Natural killer cell (primary cell): Measurements from ENCODE around the gene ABAT. TPM values are rescaled to one million over a fixed set of nuclear protein-coding genes. Genes with fewer than 3 reads are reported as not detected.

Experiments
- ATAC-seq, 3 donors: fragments of 150-1000 bp in 2 of 3; fragments of 200-7000 bp in 1 of 3; cut with Tn5 transposase; 1 replicate in 1 of 3; 2 replicates in 2 of 3; pipeline ENCODE4 v1.10.0; 2021; ENCODE audit warnings: mild to moderate bottlenecking in 2 of 3, moderate library complexity in 2 of 3
- DNase-seq, 2 donors: peaks; one replicate each; pipeline versions ENCODE4 v3.0.0 to v3.0.0-alpha.2; 2013 to 2021; ENCODE audit warnings: mixed read lengths in 1 of 2
- H3K27ac ChIP-seq: one replicate; pipeline ENCODE4 v1.5.1; 2013; ENCODE audit warnings: mild to moderate bottlenecking, low read length
- H3K27me3 ChIP-seq: one replicate; pipeline ENCODE4 v1.6.1; 2013; ENCODE audit warnings: low read length; ENCODE audit not compliant: control insufficient read depth, insufficient read depth
- H3K36me3 ChIP-seq: one replicate; pipeline ENCODE4 v1.6.1; 2013; ENCODE audit warnings: low read length; ENCODE audit not compliant: control insufficient read depth, insufficient read depth
- H3K4me1 ChIP-seq: one replicate; pipeline ENCODE4 v1.6.1; 2013; ENCODE audit warnings: low read length; ENCODE audit not compliant: control insufficient read depth, insufficient read depth
- H3K4me3 ChIP-seq: one replicate; pipeline ENCODE4 v1.5.1; 2013; ENCODE audit warnings: low read length
- H3K9me3 ChIP-seq: one replicate; pipeline ENCODE4 v1.6.1; 2013; ENCODE audit warnings: low read length; ENCODE audit not compliant: control insufficient read depth, insufficient read depth
- H3K27ac Mint-ChIP-seq, 2 donors: one replicate each; pipeline ENCODE4 v1.8.0; 2022; ENCODE audit warnings: mild to moderate bottlenecking in 2 of 2, mixed read lengths in 2 of 2, moderate library complexity in 1 of 2
- H3K27me3 Mint-ChIP-seq, 2 donors: one replicate each; pipeline ENCODE4 v1.8.0; 2022; ENCODE audit warnings: low read depth in 2 of 2, mixed read lengths in 2 of 2
- H3K36me3 Mint-ChIP-seq: one replicate; pipeline ENCODE4 v1.8.0; 2022; ENCODE audit warnings: mixed read lengths
- H3K4me1 Mint-ChIP-seq, 2 donors: one replicate each; pipeline ENCODE4 v1.8.0; 2022; ENCODE audit warnings: mixed read lengths in 2 of 2
- H3K4me3 Mint-ChIP-seq: one replicate; pipeline ENCODE4 v1.8.0; 2022; ENCODE audit warnings: mild to moderate bottlenecking, moderate library complexity, mixed read lengths
- H3K9me3 Mint-ChIP-seq, 2 donors: one replicate each; pipeline ENCODE4 v1.8.0; 2022; ENCODE audit warnings: mixed read lengths in 2 of 2
- CTCF ChIP-seq: fragments of 200-600 bp; IDR thresholded peaks from one replicate; pipeline ENCODE4 v1.8.0; 2022; ENCODE audit warnings: antibody characterized with exemption
- WGBS: methylation state at CpG from one replicate; pipeline ENCODE4 v1.1.7; 2013; ENCODE audit warnings: missing lambda C conversion rate; ENCODE audit not compliant: insufficient coverage; 5-methylcytosine and 5-hydroxymethylcytosine counted together
- intact Hi-C: fragments of 100-400 bp; cut with micrococcal nuclease; formaldehyde crosslinking; loops from one replicate; pipeline ENCODE4 v1.14.2; 2022
- total RNA-seq, 4 donors: library from RNA; stranded (reverse); fragments of 120-200 nt in 1 of 4; gene quantifications; one replicate each; pipeline versions ENCODE4 v1.2.3 to v1.2.4, GENCODE V29; 2013 to 2022

The ABAT gene
- total RNA-seq, 3 donors from 2014 or later (not counting 1 experiment from before 2014, with no cell fraction given) = 11.0 to 13.4 (median 11.3) TPM

GRCh38 chr16:8753416-8754054, 79.1 kb downstream of the ABAT start:
- Mint-ChIP-seq H3K4me3 (no peak overlapping the region), H3K27me3 (no peaks in the 10 kb centered on the region), H3K4me1 (no peaks in the 10 kb centered on the region), H3K9me3 (no peaks in the 10 kb centered on the region), H3K27ac (no peak overlapping the region), H3K36me3 (no peaks in the 10 kb centered on the region)
- no peak overlapping the region for H3K4me3 ChIP-seq
- no peaks in the 10 kb centered on the region for H3K4me1 ChIP-seq
- 71% methylated on average over 9 of the region's 9 CpGs for WGBS
- ATAC-seq (no peak), DNase-seq (no peak)
- peaks cover 4% of the 10 kb centered on the region for H3K36me3 ChIP-seq
- intact Hi-C loops = no loop called here
- no peak overlapping the region for H3K27ac ChIP-seq
- no peaks in the 10 kb centered on the region for H3K9me3 ChIP-seq
- H3K27me3 ChIP-seq = no peaks in the 10 kb centered on the region
- no peak for TF ChIP-seq CTCF

GRCh38 chr16:8756755-8757154, 82.3 kb downstream of the ABAT start:
- Histone ChIP-seq H3K27ac (no peak overlapping the region), H3K4me1 (no peaks in the 10 kb centered on the region), H3K36me3 (peaks cover 7% of the 10 kb centered on the region), H3K9me3 (no peaks in the 10 kb centered on the region), H3K4me3 (no peak overlapping the region), H3K27me3 (no peaks in the 10 kb centered on the region)
- 87% methylated on average over 5 of the region's 5 CpGs for WGBS
- H3K27me3 Mint-ChIP-seq = no peaks in the 10 kb centered on the region
- H3K27ac Mint-ChIP-seq = no peak overlapping the region
- H3K4me1 Mint-ChIP-seq = no peaks in the 10 kb centered on the region
- H3K4me3 Mint-ChIP-seq = no peak overlapping the region
- DNase-seq = no peak
- no peak for TF ChIP-seq CTCF
- H3K9me3 Mint-ChIP-seq = no peaks in the 10 kb centered on the region
- intact Hi-C loops = no loop called here
- no peak for ATAC-seq
- no peaks in the 10 kb centered on the region for H3K36me3 Mint-ChIP-seq

- Mint-ChIP-seq H3K9me3 (no peaks in the 10 kb centered on the region), H3K4me3 (no peak overlapping the region), H3K36me3 (no peaks in the 10 kb centered on the region), H3K27ac (no peak overlapping the region), H3K27me3 (no peaks in the 10 kb centered on the region), H3K4me1 (no peaks in the 10 kb centered on the region)
- no peak for DNase-seq
- H3K9me3 ChIP-seq = no peaks in the 10 kb centered on the region
- peaks cover 7% of the 10 kb centered on the region for H3K36me3 ChIP-seq
- 90% methylated on average over 6 of the region's 6 CpGs for WGBS
- TF ChIP-seq CTCF = no peak
- no peak overlapping the region for H3K4me3 ChIP-seq
- intact Hi-C loops = no loop called here
- H3K27me3 ChIP-seq = no peaks in the 10 kb centered on the region
- H3K4me1 ChIP-seq = no peaks in the 10 kb centered on the region
- ATAC-seq = no peak
- no peak overlapping the region for H3K27ac ChIP-seq
Observed at GRCh38 chr16:8758022-8758421, 83.6 kb downstream of the ABAT start.

DNA sequence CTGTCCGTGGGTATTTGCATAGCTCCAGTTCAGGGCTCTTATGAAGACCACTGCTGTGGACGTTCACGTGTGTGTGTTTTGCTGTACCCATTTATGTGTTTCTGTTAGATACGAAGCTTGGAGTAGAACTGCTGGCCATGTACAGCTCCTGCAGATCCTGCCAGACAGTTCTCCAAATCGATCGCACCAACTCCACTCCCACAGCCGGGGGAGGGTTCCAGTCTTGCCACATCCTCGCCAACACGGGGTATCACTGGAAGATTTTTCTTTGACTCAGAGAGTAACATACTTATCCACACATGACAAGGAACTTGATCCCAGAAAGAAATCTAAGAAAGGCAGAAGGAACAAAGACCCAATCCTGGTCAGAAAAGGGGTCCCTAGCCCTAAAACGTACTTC, 85.6 kb downstream of the ABAT start:
- intact Hi-C loops = no loop called here
- no peaks in the 10 kb centered on the region for H3K36me3 Mint-ChIP-seq
- peaks cover 8% of the 10 kb centered on the region for H3K36me3 ChIP-seq

More for the DNA sequence above, 85.6 kb downstream of the ABAT start:
- Mint-ChIP-seq H3K27ac (no peak overlapping the region), H3K27me3 (no peaks in the 10 kb centered on the region), H3K4me3 (no peak overlapping the region), H3K9me3 (no peaks in the 10 kb centered on the region), H3K4me1 (no peaks in the 10 kb centered on the region)
- no peak overlapping the region for H3K27ac ChIP-seq
- no peaks in the 10 kb centered on the region for H3K9me3 ChIP-seq
- no peak overlapping the region for H3K4me3 ChIP-seq
- H3K4me1 ChIP-seq = no peaks in the 10 kb centered on the region
- WGBS = 91% methylated on average over 10 of the region's 10 CpGs
- ATAC-seq (no peak), DNase-seq (no peak)
- no peak for TF ChIP-seq CTCF
- H3K27me3 ChIP-seq = no peaks in the 10 kb centered on the region
